ENCODE data around the gene UMODL1. TPM values are rescaled to one million over a fixed set of nuclear protein-coding genes. Genes with fewer than 3 reads are reported as not detected.

Gene UMODL1
- total RNA-seq, 1 donor from 2014 or later: 0.19 TPM

DNA sequence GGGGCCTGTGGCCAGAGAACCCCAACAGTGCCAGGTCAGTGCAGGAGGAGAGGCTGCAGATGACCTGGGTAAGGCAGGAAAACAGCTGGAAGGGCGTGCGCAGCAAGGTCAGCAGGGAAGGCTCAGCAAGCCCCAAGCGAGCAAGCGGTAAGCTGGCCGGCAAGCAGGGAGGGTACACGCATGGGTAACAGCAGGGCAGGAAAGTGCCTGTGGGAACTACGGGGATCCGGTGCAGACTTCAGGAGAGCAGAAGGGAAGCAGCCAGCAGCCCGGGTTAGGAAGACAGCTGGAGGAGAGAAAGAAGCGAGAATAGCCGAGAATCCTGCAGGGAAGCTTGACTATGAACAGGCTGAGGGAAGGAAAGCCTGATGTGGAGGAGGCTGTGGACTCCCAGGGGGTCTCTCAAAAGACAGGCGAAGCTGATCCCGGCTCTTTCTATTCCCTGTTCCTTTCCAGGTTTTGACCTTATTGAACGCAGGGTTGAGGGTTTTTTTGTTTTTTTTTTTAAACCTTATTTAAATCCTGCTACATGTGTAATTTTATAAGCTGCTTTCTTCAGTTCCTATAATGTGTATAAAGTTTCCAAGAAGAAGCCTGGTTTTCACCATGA, 20.9 kb downstream of the UMODL1 start:
- no peak for DNase-seq (ENCODE audit: low spot score, unreplicated experiment)
- H3K9me3 Mint-ChIP-seq (ENCODE audit: low read depth): peaks cover 4% of the 10 kb centered on the region
- H3K36me3 Mint-ChIP-seq (ENCODE audit: insufficient read depth): peaks cover 2% of the 10 kb centered on the region
- TF ChIP-seq, protein P1, sequence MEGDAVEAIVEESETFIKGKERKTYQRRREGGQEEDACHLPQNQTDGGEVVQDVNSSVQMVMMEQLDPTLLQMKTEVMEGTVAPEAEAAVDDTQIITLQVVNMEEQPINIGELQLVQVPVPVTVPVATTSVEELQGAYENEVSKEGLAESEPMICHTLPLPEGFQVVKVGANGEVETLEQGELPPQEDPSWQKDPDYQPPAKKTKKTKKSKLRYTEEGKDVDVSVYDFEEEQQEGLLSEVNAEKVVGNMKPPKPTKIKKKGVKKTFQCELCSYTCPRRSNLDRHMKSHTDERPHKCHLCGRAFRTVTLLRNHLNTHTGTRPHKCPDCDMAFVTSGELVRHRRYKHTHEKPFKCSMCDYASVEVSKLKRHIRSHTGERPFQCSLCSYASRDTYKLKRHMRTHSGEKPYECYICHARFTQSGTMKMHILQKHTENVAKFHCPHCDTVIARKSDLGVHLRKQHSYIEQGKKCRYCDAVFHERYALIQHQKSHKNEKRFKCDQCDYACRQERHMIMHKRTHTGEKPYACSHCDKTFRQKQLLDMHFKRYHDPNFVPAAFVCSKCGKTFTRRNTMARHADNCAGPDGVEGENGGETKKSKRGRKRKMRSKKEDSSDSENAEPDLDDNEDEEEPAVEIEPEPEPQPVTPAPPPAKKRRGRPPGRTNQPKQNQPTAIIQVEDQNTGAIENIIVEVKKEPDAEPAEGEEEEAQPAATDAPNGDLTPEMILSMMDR (IDR thresholded peaks at IDR 0.05; ENCODE audit: unreplicated experiment): no peak
- H3K4me3 Mint-ChIP-seq (ENCODE audit: low read depth): no peak overlapping the region
- H3K27ac Mint-ChIP-seq: no peak overlapping the region
- peaks cover 17% of the 10 kb centered on the region for H3K27me3 Mint-ChIP-seq
- H3K4me1 Mint-ChIP-seq (ENCODE audit: low read depth): peaks cover 6% of the 10 kb centered on the region

GRCh38 chr21:42092771-42093170, 21.7 kb downstream of the UMODL1 start:
- DNase-seq (ENCODE audit: low spot score, unreplicated experiment): no peak
- peaks cover 4% of the 10 kb centered on the region for H3K9me3 Mint-ChIP-seq (ENCODE audit: low read depth)
- H3K27ac Mint-ChIP-seq: no peak overlapping the region
- TF ChIP-seq, protein P1 (IDR thresholded peaks at IDR 0.05; ENCODE audit: unreplicated experiment): no peak
- H3K36me3 Mint-ChIP-seq (ENCODE audit: insufficient read depth): peaks cover 2% of the 10 kb centered on the region
- H3K27me3 Mint-ChIP-seq: peaks cover 17% of the 10 kb centered on the region
- H3K4me3 Mint-ChIP-seq (ENCODE audit: low read depth): no peak overlapping the region
- peaks cover 6% of the 10 kb centered on the region for H3K4me1 Mint-ChIP-seq (ENCODE audit: low read depth)

DNA sequence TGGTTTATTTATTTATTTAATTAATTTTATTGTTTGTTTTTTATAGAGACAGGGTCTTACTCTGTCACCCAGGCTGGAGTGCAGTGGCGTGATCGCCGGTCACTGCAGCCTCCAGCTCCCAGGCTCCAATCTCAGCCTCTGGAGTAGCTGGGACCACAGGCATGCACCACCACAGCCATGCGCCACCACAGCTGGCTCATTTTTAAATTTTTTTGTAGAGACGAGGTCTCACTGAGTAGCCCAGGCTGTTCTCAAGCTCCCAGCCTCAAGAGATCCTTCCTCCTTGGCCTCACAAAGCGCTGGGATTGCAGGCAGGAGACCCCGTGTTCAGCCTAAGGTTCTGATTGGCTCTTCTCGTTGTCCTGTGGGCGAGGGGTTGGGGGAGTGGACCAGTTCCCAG, 22.1 kb downstream of the UMODL1 start:
- H3K4me3 Mint-ChIP-seq (ENCODE audit: low read depth): no peak overlapping the region
- H3K36me3 Mint-ChIP-seq (ENCODE audit: insufficient read depth): peaks cover 2% of the 10 kb centered on the region
- DNase-seq (ENCODE audit: low spot score, unreplicated experiment): no peak
- TF ChIP-seq, protein P1 (IDR thresholded peaks at IDR 0.05; ENCODE audit: unreplicated experiment): no peak
- H3K4me1 Mint-ChIP-seq (ENCODE audit: low read depth): peaks cover 6% of the 10 kb centered on the region
- peaks cover 4% of the 10 kb centered on the region for H3K9me3 Mint-ChIP-seq (ENCODE audit: low read depth)
- H3K27me3 Mint-ChIP-seq: peaks cover 17% of the 10 kb centered on the region
- H3K27ac Mint-ChIP-seq: no peak overlapping the region

DNA sequence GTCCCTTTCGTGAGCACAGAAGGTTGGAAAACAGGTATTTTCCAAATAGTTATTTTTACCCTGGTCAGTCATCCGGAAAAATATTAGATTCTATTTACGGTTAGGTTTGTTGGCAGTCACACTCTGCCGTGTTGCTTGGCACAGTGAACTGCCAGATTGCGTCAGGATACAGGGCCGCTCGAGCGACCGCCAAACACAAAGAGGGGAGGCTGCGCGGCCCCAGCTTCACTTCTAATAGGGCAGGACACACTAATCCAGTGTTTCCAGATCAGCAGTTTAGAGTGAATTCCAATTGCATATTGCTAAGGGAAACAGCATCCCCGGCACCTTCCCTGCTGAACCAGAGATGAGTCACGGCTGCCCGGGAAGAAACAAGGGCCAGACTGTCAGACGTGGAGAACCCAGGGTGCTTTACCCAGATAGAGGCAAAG, 22.9 kb downstream of the UMODL1 start:
- peaks cover 13% of the 10 kb centered on the region for H3K27me3 Mint-ChIP-seq
- H3K27ac Mint-ChIP-seq: no peak overlapping the region
- H3K9me3 Mint-ChIP-seq (ENCODE audit: low read depth): peaks cover 4% of the 10 kb centered on the region
- no peak for DNase-seq (ENCODE audit: low spot score, unreplicated experiment)
- TF ChIP-seq, protein P1 (IDR thresholded peaks at IDR 0.05; ENCODE audit: unreplicated experiment): no peak
- H3K36me3 Mint-ChIP-seq (ENCODE audit: insufficient read depth): peaks cover 2% of the 10 kb centered on the region
- H3K4me1 Mint-ChIP-seq (ENCODE audit: low read depth): peaks cover 6% of the 10 kb centered on the region
- no peak overlapping the region for H3K4me3 Mint-ChIP-seq (ENCODE audit: low read depth)

DNA sequence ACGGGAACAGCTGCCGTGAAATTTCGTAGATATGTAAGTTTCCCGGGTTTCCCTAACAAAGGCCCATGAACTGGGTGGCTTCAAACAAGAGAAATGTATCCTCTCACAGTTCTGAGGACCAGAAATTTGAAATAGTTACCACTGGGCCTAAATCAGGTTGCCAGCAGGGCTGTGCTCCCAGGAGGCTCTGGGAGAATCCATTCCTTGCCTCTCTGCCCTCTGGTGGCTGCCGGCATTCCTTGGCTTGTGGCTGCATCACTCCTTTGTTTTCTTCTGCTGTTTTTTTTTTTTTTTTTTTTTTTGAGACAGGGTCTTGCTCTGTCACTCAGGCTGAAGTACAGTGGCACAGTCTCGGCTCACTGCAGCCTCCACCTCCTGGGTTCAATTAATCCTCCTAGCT, 23.7 kb downstream of the UMODL1 start:
- Mint-ChIP-seq H3K4me1 (ENCODE audit: low read depth) (peaks cover 2% of the 10 kb centered on the region), H3K36me3 (ENCODE audit: insufficient read depth) (peaks cover 2% of the 10 kb centered on the region), H3K27me3 (peaks cover 13% of the 10 kb centered on the region), H3K27ac (no peak overlapping the region), H3K9me3 (ENCODE audit: low read depth) (peaks cover 4% of the 10 kb centered on the region), H3K4me3 (ENCODE audit: low read depth) (no peak overlapping the region)
- TF ChIP-seq, protein P1 (IDR thresholded peaks at IDR 0.05; ENCODE audit: unreplicated experiment): no peak
- no peak for DNase-seq (ENCODE audit: low spot score, unreplicated experiment)
